Ishikawa (cell line): ENCODE measurements around the gene STOML1.
A peak's percentile ranks its signal among the peaks of the same experiment; 100 is the strongest.

Experiments
- CEBPB ChIP-seq: IDR thresholded peaks from 2 replicates; pipeline ENCODE4 v1.6.1; 2012
- CREB1 ChIP-seq: IDR thresholded peaks from 2 replicates; pipeline ENCODE4 v1.6.1; 2012; ENCODE audit warnings: low read depth
- EGR1 ChIP-seq: IDR thresholded peaks from 2 replicates; pipeline ENCODE4 v1.6.1; 2012
- EP300 ChIP-seq: IDR thresholded peaks from 2 replicates; pipeline ENCODE4 v1.6.1; 2012; ENCODE audit warnings: borderline replicate concordance
- FOXM1 ChIP-seq: IDR thresholded peaks from 2 replicates; pipeline ENCODE4 v1.6.1; 2012; ENCODE audit warnings: low read depth, borderline replicate concordance
- NFIC ChIP-seq: IDR thresholded peaks from 2 replicates; pipeline ENCODE4 v1.6.1; 2012
- RAD21 ChIP-seq: IDR thresholded peaks from 2 replicates; pipeline ENCODE4 v1.6.1; 2012; ENCODE audit warnings: low read depth
- TAF1 ChIP-seq: IDR thresholded peaks from 2 replicates; pipeline ENCODE4 v1.6.1; 2012; ENCODE audit warnings: low read depth, mild to moderate bottlenecking
- TCF12 ChIP-seq: IDR thresholded peaks from 2 replicates; pipeline ENCODE4 v1.6.1; 2012; ENCODE audit warnings: low read depth
- TEAD4 ChIP-seq: IDR thresholded peaks from 2 replicates; pipeline ENCODE4 v1.6.1; 2012
- YY1 ChIP-seq: IDR thresholded peaks from 2 replicates; pipeline ENCODE4 v1.6.1; 2012; ENCODE audit warnings: low read depth
- ZBTB7A ChIP-seq: IDR thresholded peaks from 2 replicates; pipeline ENCODE4 v1.6.1; 2012; ENCODE audit warnings: low read depth
- TF ChIP-seq, protein P1 (sequence below): IDR thresholded peaks from 2 replicates; pipeline ENCODE4 v1.6.1; 2012
- TF ChIP-seq, protein P2 (sequence below): IDR thresholded peaks from 2 replicates; pipeline ENCODE4 v1.6.1; 2012; ENCODE audit warnings: low read depth, mild to moderate bottlenecking
- TF ChIP-seq, protein P3 (sequence below): IDR thresholded peaks from 2 replicates; pipeline ENCODE4 v1.6.1; 2012

The STOML1 gene

DNA sequence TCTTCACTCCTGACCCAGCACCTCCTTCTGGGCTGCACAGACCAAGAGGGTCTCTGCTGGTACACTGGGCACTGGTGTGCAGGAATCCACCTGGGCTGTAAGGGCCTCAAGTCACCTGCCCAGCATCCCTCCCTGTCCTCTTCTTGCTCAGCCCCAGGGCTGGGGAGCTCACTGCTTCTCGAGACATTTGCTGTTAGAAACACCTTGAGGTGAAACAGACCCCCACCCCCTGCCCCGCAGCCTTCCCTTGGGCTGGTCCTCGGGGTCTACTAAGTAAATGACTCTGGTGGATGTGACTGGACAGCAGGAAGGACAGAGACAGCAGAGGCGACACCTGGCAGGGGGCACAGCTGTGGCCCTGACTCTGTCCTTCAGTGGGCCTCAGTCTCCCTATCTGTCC lies 36.8 kb downstream of the STOML1 start:
- TF ChIP-seq FOXM1 = no peak

DNA sequence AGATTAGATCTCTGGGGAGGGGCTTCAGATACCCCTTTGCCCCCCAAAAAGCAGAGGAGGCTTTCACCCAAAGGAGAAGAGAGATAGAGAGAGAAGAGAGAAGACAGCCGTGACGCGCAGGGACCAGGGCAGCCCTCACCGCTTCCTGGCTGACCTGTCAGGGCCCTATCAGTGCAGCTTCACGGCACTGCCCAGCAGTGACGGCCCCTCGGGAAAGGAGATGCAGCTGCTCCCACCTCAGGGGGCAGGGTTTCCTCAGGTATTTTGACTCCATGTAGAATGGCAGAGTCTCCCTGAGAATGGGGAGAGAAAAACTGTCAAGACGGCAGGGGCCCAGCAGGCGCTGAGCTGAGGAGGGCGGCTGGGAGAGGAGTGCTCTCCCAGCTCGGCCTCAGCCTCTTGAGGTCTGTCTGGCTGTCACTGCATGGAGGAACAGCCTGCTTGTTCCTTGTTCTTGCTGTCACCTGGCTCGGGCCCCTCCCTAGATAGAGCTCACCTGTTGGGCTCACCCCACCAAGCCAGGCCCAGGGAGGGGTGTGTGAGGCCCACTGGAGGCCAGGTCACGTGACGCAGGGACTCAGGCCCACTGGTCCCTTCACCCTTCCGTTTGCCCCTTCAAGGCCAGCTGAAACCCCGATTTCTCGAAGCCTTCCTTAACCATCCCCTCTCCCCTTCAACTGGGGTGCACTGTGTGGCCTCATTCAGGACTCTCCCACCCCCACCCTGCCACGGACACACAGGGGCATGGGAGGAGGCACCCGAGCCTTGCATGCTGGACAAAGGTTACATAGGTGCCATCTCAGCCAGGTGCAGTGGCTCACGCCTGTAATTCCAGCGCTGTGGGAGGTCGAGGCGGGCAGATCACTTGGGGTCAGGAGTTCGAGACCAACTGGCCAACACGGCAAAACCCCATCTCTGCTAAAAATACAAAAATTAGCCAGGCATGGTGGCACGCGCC lies 37.6 kb downstream of the STOML1 start:
- TF ChIP-seq FOXM1 = no peak
- TF ChIP-seq, protein P1, sequence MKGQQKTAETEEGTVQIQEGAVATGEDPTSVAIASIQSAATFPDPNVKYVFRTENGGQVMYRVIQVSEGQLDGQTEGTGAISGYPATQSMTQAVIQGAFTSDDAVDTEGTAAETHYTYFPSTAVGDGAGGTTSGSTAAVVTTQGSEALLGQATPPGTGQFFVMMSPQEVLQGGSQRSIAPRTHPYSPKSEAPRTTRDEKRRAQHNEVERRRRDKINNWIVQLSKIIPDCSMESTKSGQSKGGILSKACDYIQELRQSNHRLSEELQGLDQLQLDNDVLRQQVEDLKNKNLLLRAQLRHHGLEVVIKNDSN = 0 out of 2 replicates have a peak, but pooled peaks have one; percentile 30

DNA sequence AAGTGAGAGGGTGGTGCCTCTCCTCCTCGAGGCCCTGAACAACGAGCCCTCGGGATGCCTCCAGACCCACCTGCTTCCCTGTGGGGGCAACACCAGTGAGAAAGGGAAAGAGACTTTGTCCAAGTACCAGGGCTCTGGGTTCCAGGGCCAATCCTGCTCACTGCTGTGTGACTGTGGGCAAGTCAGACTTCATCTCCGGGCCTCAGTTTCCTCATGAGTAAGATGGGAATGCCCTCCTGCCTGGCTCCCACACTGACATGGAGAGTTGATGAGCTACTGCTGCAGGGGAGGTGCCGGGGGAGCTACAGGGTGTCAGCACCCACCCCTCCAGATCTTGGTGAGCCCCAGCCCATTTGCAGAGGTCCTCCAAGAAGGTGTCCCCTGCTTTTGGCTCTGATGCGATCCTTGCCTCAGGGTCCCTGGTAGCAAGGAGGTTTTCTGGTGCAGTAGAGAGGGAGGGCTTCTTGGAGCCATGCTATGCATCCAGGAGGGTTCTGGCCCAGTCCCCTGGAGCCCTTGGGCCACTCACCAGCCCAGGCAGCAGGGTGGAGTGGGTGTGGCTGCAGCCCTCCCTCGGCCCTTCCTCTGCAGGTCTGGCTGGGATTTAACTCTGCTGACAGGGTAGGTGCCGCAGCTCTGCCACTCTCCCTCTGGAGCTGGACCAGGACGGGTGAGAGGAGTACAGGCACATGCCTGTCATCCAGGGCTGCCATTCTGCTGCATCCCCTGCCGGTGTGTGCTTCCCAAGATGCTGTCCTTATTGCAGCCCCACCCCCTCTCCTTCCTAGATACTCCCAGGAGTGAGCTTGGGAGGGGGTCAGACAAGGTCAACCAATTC lies 39.0 kb downstream of the STOML1 start:
- TF ChIP-seq EGR1 (no peak), TEAD4 (no peak), CEBPB (no peak)

DNA sequence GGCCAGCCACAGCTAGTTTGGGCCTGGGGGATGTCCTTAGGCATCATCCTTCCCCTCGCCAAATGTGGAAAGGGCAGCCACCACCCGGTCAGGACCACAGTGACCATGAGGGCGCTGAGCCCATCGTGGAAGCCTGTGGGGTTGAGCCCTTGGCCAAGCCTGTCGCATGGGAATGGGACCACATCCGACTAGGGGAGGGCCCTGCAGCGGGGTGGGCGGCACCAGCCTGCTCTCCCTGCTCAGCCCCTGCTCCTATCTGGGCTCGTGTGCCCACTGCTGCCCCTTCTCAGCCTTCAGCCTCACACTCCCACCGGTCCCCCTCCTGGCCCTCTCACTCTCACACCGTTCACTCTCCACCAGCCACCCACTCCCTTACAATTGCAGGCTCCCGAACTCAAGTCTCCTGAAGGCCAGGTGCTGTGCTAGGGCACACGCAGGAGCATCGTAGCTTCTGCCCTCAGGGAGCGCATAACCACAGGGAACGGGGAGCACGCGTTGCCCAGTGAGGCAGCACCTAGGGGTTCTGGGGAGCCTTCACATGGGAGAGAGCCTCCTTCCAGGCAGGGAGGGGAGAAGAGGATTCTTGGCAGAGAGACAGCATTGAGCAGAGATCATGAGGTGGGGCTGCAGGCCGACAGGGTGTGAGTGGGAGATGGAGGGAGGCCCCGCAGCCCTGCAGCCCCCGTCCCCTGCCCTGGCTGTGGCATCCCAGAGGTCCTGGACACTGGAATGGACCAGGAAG lies 39.8 kb downstream of the STOML1 start:
- TF ChIP-seq, protein P2, sequence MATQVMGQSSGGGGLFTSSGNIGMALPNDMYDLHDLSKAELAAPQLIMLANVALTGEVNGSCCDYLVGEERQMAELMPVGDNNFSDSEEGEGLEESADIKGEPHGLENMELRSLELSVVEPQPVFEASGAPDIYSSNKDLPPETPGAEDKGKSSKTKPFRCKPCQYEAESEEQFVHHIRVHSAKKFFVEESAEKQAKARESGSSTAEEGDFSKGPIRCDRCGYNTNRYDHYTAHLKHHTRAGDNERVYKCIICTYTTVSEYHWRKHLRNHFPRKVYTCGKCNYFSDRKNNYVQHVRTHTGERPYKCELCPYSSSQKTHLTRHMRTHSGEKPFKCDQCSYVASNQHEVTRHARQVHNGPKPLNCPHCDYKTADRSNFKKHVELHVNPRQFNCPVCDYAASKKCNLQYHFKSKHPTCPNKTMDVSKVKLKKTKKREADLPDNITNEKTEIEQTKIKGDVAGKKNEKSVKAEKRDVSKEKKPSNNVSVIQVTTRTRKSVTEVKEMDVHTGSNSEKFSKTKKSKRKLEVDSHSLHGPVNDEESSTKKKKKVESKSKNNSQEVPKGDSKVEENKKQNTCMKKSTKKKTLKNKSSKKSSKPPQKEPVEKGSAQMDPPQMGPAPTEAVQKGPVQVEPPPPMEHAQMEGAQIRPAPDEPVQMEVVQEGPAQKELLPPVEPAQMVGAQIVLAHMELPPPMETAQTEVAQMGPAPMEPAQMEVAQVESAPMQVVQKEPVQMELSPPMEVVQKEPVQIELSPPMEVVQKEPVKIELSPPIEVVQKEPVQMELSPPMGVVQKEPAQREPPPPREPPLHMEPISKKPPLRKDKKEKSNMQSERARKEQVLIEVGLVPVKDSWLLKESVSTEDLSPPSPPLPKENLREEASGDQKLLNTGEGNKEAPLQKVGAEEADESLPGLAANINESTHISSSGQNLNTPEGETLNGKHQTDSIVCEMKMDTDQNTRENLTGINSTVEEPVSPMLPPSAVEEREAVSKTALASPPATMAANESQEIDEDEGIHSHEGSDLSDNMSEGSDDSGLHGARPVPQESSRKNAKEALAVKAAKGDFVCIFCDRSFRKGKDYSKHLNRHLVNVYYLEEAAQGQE = no peak
- TF ChIP-seq TCF12 (no peak), TEAD4 (no peak), RAD21 (no peak), CREB1 (no peak), FOXM1 (no peak), YY1 (no peak), NFIC (no peak), CEBPB (no peak), TAF1 (no peak), ZBTB7A (no peak), EP300 (no peak), EGR1 (no peak)
- TF ChIP-seq, protein P1 = no peak
- TF ChIP-seq, protein P3, sequence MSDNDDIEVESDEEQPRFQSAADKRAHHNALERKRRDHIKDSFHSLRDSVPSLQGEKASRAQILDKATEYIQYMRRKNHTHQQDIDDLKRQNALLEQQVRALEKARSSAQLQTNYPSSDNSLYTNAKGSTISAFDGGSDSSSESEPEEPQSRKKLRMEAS = no peak

DNA sequence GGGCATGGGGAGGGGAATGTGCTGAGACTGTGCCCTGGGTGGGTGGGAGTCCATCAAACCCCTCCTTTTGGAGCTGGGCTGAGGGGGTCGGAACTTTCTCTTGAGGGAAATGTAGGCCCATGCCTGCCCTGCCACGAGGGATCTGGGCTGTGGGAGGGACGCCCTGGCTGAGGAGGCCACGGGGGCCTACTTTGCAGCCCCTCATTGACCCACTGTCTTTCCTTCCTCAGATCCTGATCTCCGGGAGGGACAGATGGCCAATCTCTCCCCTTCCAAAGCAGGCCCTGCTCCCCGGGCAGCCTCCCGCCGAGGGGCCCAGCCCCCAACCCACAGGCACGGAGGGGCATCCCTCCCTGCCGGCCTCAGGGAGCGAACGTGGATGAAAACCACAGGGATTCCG lies 40.5 kb downstream of the STOML1 start:
- TF ChIP-seq YY1 (no peak), ZBTB7A (no peak), NFIC (no peak), CREB1 (no peak), TCF12 (no peak), EGR1 (no peak), EP300 (no peak), TAF1 (no peak), CEBPB (no peak), TEAD4 (no peak), RAD21 (no peak), FOXM1 (no peak)
- TF ChIP-seq, protein P2 = no peak
- TF ChIP-seq, protein P1 = no peak
- TF ChIP-seq, protein P3 = no peak
